ENCODE data around the gene NPTX2. TPM values are rescaled to one million over a fixed set of nuclear protein-coding genes. Genes with fewer than 3 reads are reported as not detected.

Gene NPTX2, protein sequence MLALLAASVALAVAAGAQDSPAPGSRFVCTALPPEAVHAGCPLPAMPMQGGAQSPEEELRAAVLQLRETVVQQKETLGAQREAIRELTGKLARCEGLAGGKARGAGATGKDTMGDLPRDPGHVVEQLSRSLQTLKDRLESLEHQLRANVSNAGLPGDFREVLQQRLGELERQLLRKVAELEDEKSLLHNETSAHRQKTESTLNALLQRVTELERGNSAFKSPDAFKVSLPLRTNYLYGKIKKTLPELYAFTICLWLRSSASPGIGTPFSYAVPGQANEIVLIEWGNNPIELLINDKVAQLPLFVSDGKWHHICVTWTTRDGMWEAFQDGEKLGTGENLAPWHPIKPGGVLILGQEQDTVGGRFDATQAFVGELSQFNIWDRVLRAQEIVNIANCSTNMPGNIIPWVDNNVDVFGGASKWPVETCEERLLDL
- total RNA-seq = 114 and 130 TPM in 2 replicates

DNA sequence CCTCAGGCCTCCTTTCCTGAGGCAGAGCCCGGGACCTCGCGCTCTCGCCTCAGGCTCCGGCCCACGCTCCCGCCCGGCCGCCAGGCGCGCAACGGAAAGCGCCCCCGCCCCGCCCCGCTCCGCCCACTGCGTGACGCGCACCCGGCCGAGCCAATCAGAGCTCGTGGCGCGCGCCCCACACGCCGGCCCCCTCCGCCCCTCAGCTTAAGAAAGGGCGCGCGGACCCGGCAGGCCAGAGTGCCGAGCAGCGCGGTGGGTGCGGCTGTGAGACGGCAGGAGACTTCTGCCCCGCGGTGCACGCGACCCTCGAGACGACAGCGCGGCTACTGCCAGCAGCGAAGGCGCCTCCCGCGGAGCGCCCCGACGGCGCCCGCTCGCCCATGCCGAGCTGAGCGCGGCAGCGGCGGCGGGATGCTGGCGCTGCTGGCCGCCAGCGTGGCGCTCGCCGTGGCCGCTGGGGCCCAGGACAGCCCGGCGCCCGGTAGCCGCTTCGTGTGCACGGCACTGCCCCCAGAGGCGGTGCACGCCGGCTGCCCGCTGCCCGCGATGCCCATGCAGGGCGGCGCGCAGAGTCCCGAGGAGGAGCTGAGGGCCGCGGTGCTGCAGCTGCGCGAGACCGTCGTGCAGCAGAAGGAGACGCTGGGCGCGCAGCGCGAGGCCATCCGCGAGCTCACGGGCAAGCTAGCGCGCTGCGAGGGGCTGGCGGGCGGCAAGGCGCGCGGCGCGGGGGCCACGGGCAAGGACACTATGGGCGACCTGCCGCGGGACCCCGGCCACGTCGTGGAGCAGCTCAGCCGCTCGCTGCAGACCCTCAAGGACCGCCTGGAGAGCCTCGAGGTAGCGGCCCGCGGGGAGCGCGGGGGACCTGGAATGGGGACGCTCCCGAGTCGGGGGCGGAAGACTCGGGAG, at the start of gene NPTX2:
TSS of gene NPTX2 (plus strand) at position 235 of the 909 bp plus-strand sequence. CDS start at position 412, 177 bp downstream.

Other genes with a start within 250 kb of the NPTX2 start
- 1.6 and 4.4 TPM in 2 replicates for gene BAIAP2L1, start 216.2 kb upstream of the NPTX2 start, total RNA-seq